ENCODE results near the gene ST14. TPM values are rescaled to one million over a fixed set of nuclear protein-coding genes. Genes with fewer than 3 reads are reported as not detected.

Gene ST14
- total and polyA plus RNA-seq, 2 donors (not counting 1 experiment from before 2014, with no cell fraction given) = under 0.01 TPM; not detected in 1

DNA sequence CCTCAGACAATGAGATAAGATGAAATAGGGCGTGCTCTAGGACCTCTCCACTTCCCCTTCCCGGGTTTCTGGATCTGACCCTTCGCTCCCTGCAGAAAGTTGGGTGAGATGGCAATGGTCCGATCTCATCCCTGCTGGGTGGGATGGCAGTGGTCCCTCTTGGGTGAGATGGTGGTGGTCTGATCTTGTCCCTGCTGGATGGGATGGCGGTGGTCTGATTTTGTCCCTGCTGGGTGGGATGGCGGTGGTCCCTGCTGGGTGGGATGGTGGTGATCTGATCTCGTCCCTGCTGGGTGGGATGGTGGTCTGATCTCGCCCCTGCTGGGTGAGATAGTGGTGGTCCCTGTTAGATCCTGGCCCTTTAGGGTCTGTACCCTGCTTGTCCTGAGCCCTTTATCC lies 21.3 kb downstream of the ST14 start:
- Histone ChIP-seq H3K9me3 (ENCODE audit: control insufficient read depth, insufficient read depth, low read depth, low read length) (no peaks in the 10 kb centered on the region), H3K79me2 (ENCODE audit: control insufficient read depth, insufficient read depth, low read length) (no peaks in the 10 kb centered on the region), H3K27ac (ENCODE audit: insufficient read depth, low read length) (no peak overlapping the region), H3K27me3 (ENCODE audit: control insufficient read depth, insufficient read depth, low read length) (peaks cover 3% of the 10 kb centered on the region), H4K20me1 (ENCODE audit: control insufficient read depth, extremely low read depth, insufficient read depth, low read length) (no peaks in the 10 kb centered on the region), H3K4me1 (ENCODE audit: control insufficient read depth, extremely low read depth, insufficient read depth, low read length) (peaks cover 8% of the 10 kb centered on the region), H3K4me2 (ENCODE audit: extremely low read depth, insufficient read depth, low read length) (no peak overlapping the region), H3K4me3 (replicated peaks in 1 of 4; ENCODE audit: control extremely low read depth in 1 of 4, insufficient read depth in 1 of 4, low read depth in 3 of 4, low read length in 4 of 4) (no peak overlapping the region), H2AFZ (ENCODE audit: low read length) (no peak overlapping the region), H3K36me3 (ENCODE audit: control insufficient read depth, insufficient read depth, low read length) (no peaks in the 10 kb centered on the region), H3K9ac (ENCODE audit: insufficient read depth, low read length) (no peak overlapping the region)
- TF ChIP-seq, protein P1, sequence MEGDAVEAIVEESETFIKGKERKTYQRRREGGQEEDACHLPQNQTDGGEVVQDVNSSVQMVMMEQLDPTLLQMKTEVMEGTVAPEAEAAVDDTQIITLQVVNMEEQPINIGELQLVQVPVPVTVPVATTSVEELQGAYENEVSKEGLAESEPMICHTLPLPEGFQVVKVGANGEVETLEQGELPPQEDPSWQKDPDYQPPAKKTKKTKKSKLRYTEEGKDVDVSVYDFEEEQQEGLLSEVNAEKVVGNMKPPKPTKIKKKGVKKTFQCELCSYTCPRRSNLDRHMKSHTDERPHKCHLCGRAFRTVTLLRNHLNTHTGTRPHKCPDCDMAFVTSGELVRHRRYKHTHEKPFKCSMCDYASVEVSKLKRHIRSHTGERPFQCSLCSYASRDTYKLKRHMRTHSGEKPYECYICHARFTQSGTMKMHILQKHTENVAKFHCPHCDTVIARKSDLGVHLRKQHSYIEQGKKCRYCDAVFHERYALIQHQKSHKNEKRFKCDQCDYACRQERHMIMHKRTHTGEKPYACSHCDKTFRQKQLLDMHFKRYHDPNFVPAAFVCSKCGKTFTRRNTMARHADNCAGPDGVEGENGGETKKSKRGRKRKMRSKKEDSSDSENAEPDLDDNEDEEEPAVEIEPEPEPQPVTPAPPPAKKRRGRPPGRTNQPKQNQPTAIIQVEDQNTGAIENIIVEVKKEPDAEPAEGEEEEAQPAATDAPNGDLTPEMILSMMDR (conservative IDR thresholded peaks at IDR 0.05 in 1 of 2, IDR thresholded peaks at IDR 0.05 in 1 of 2; ENCODE audit: low read depth in 1 of 2, low read length in 2 of 2) = no peak
- TF ChIP-seq EZH2 (IDR thresholded peaks at IDR 0.05; ENCODE audit: low read length, missing control alignments) = no peak
- DNase-seq (ENCODE audit: low read depth in 2 of 2) = no peak

DNA sequence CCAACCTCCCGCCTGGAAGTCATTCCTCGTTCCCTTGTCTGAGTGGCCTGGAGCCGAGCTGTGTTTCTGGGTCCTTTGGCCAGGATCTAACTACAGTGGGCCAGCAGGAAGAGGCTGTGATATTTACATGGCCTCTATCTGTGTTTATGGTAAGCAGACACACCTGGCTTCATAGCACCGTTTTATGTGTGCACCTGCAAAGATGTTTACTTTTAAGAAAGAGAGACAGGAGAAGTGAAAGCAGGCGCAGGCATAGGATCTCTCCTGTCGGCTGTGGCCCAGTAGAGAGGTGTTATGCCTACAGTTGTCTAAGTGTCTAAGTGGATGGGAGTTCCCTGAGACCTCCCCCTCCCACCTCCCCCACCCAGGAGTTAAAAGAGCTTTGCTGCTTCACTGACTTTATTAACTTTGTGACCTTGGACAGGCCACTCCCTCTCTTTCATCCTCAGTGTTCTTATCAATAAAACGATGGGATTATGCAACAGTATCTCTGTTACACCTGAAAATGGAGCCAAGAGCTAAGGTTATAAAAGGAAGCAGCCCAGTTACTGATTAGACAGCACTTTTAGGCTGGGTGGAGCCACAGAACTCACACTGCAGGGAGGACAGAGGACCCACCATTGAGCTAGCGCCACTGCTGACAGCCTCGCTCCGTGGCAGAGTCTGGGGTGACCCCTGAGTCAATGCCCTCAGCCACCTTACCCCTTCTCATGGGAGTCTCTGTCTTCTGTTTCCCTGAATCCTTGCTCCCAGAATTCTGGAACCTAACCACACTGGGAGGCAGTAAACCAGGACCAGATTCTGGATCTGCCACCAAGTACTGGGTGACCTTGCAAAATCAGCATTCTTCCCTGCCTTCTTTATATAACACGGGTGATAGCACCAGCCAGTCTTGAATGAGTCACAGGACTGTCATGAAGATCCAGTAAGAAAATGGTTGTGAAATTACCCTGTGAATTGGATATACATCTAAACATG lies 22.0 kb downstream of the ST14 start:
- H3K4me2 ChIP-seq (ENCODE audit: extremely low read depth, insufficient read depth, low read length) = peak overlapping the region; percentile 23
- TF ChIP-seq, protein P1 (conservative IDR thresholded peaks at IDR 0.05 in 1 of 2, IDR thresholded peaks at IDR 0.05 in 1 of 2; ENCODE audit: low read depth in 1 of 2, low read length in 2 of 2) = no peak
- TF ChIP-seq EZH2 (IDR thresholded peaks at IDR 0.05; ENCODE audit: low read length, missing control alignments) = no peak

DNA sequence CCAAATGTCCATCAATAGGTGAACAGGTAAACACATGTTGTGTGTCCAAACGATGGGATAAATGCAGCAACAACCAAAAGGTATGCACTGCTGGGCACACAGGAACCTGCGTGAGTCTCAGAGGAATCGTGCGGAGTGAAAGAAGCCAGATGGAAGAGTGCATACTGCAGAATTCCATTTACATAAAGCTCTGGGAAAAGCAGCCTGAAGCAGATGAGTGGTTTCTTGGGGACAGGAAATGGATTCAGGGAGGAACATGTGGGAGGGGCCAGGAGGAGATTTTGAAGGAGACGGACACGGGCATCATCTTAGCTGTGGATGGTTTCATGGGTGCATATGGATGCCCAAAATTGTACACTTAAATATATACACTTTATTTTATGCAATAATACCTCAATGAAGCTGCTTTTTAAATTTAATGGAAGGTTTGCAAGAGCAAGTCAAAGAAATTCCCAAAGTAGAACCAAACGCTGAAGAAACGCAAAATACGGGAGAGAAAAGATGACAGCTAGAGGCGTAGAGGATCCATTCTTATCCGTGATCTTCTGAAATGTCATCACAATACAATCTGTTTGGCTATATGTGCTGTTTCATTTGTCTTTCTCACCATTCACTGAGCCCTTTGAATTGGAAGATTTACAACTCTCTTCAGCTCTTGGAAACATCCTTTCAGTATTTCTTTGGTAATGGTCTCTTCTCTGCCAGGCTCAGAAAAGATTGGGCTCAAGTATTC lies 24.5 kb downstream of the ST14 start:
- H3K4me3 ChIP-seq (replicated peaks in 1 of 4; ENCODE audit: control extremely low read depth in 1 of 4, insufficient read depth in 1 of 4, low read depth in 3 of 4, low read length in 4 of 4) = no peak overlapping the region
- DNase-seq (ENCODE audit: low read depth in 2 of 2) = no peak
- no peak overlapping the region for H2AFZ ChIP-seq (ENCODE audit: low read length)
- H3K4me2 ChIP-seq (ENCODE audit: extremely low read depth, insufficient read depth, low read length) = no peak overlapping the region
- TF ChIP-seq, protein P1 (conservative IDR thresholded peaks at IDR 0.05 in 1 of 2, IDR thresholded peaks at IDR 0.05 in 1 of 2; ENCODE audit: low read depth in 1 of 2, low read length in 2 of 2) = no peak
- TF ChIP-seq EZH2 (IDR thresholded peaks at IDR 0.05; ENCODE audit: low read length, missing control alignments) = no peak
- H3K27ac ChIP-seq (ENCODE audit: insufficient read depth, low read length) = no peak overlapping the region
- no peaks in the 10 kb centered on the region for H3K36me3 ChIP-seq (ENCODE audit: control insufficient read depth, insufficient read depth, low read length)
- H4K20me1 ChIP-seq (ENCODE audit: control insufficient read depth, extremely low read depth, insufficient read depth, low read length) = no peaks in the 10 kb centered on the region
- peaks cover 8% of the 10 kb centered on the region for H3K4me1 ChIP-seq (ENCODE audit: control insufficient read depth, extremely low read depth, insufficient read depth, low read length)
- no peak overlapping the region for H3K9ac ChIP-seq (ENCODE audit: insufficient read depth, low read length)
- H3K79me2 ChIP-seq (ENCODE audit: control insufficient read depth, insufficient read depth, low read length) = no peaks in the 10 kb centered on the region
- H3K9me3 ChIP-seq (ENCODE audit: control insufficient read depth, insufficient read depth, low read depth, low read length) = no peaks in the 10 kb centered on the region
- H3K27me3 ChIP-seq (ENCODE audit: control insufficient read depth, insufficient read depth, low read length) = peaks cover 3% of the 10 kb centered on the region

More for the DNA sequence above, 22.0 kb downstream of the ST14 start:
- Histone ChIP-seq H3K9me3 (ENCODE audit: control insufficient read depth, insufficient read depth, low read depth, low read length) (no peaks in the 10 kb centered on the region), H3K4me3 (replicated peaks in 1 of 4; ENCODE audit: control extremely low read depth in 1 of 4, insufficient read depth in 1 of 4, low read depth in 3 of 4, low read length in 4 of 4) (no peak overlapping the region), H3K79me2 (ENCODE audit: control insufficient read depth, insufficient read depth, low read length) (no peaks in the 10 kb centered on the region), H4K20me1 (ENCODE audit: control insufficient read depth, extremely low read depth, insufficient read depth, low read length) (no peaks in the 10 kb centered on the region), H3K27me3 (ENCODE audit: control insufficient read depth, insufficient read depth, low read length) (peaks cover 3% of the 10 kb centered on the region), H3K9ac (ENCODE audit: insufficient read depth, low read length) (no peak overlapping the region), H2AFZ (ENCODE audit: low read length) (no peak overlapping the region), H3K36me3 (ENCODE audit: control insufficient read depth, insufficient read depth, low read length) (no peaks in the 10 kb centered on the region), H3K4me1 (ENCODE audit: control insufficient read depth, extremely low read depth, insufficient read depth, low read length) (peaks cover 8% of the 10 kb centered on the region), H3K27ac (ENCODE audit: insufficient read depth, low read length) (no peak overlapping the region)
- DNase-seq (ENCODE audit: low read depth in 2 of 2) = peak; percentile 73 to 74

Data from fibroblast of lung (primary cell).